Uterus (tissue), 2 donors: ENCODE measurements around the gene VCL.

ENCODE experiments used
- POLR2A ChIP-seq, 2 donors: fragments of 450-650 bp; IDR thresholded peaks; one replicate each; pipeline ENCODE4 v1.6.1; 2016; ENCODE audit warnings: antibody characterized with exemption in 2 of 2, mild to moderate bottlenecking in 1 of 2, moderate library complexity in 1 of 2
- TF ChIP-seq, protein P1 (sequence below), 4 experiments: fragments of 200-600 bp in 2 of 4; fragments of 450-650 bp in 2 of 4; sonication (generic) in 2 of 4; IDR thresholded peaks; one replicate each; pipeline ENCODE4 v1.5.1; 2016 to 2019; ENCODE audit warnings: antibody characterized with exemption in 4 of 4, mild to moderate bottlenecking in 2 of 4, moderate library complexity in 1 of 4

DNA sequence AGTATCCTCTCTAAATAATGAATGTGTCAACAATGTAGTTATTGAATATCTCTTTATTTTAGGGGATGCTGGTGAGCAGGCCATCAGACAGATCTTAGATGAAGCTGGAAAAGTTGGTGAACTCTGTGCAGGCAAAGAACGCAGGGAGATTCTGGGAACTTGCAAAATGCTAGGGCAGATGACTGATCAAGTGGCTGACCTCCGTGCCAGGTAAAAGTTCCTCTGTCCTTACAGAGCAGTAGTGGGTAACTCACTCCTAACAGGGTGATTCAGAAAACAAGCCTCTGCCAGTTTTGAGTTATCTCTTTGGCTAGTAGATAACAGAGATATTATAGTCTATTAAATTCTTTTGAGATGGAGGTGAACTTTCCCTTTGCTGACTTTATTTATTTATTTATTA is 85.4 kb downstream of the VCL start:
- TF ChIP-seq, protein P1, sequence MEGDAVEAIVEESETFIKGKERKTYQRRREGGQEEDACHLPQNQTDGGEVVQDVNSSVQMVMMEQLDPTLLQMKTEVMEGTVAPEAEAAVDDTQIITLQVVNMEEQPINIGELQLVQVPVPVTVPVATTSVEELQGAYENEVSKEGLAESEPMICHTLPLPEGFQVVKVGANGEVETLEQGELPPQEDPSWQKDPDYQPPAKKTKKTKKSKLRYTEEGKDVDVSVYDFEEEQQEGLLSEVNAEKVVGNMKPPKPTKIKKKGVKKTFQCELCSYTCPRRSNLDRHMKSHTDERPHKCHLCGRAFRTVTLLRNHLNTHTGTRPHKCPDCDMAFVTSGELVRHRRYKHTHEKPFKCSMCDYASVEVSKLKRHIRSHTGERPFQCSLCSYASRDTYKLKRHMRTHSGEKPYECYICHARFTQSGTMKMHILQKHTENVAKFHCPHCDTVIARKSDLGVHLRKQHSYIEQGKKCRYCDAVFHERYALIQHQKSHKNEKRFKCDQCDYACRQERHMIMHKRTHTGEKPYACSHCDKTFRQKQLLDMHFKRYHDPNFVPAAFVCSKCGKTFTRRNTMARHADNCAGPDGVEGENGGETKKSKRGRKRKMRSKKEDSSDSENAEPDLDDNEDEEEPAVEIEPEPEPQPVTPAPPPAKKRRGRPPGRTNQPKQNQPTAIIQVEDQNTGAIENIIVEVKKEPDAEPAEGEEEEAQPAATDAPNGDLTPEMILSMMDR (IDR thresholded peaks at IDR 0.05): no peak
- TF ChIP-seq POLR2A (IDR thresholded peaks at IDR 0.05): no peak
